G401 (cell line): Measurements from ENCODE around the gene GUCD1. TPM values are rescaled to one million over a fixed set of nuclear protein-coding genes. Genes with fewer than 3 reads are reported as not detected.
"Not testable (repeated sequence)": the region's sequence is repeated elsewhere in the genome, so short reads cannot be mapped to it uniquely, and the experiment has no call there.

Experiments used
- DNase-seq: peaks from one replicate; pipeline ENCODE4 v3.0.0-alpha.2; 2015; ENCODE audit warnings: low spot score
- in situ Hi-C: cut with HindIII; loops from 2 replicates; pipeline ENCODE4 v1.10.0; 2016; ENCODE audit warnings: low sequenced_read_pairs, mixed read lengths
- total RNA-seq: library from RNA; depleted of rRNA; stranded (reverse); fragments of >200 nt; shearing (Covaris generic); gene quantifications from 2 replicates; pipeline ENCODE4 v1.2.3, GENCODE V29; 2014

The GUCD1 gene
- total RNA-seq, 1 experiment from 2014 or later, result 144 TPM

GRCh38 chr22:24571266-24571665, 16.3 kb upstream of the GUCD1 start:
- in situ Hi-C loops, result no loop called here
- no peak for DNase-seq

- in situ Hi-C loops, result no loop called here
- no peak for DNase-seq
These were observed 12.7 kb upstream of the GUCD1 start for GRCh38 chr22:24567668-24568067.

GRCh38 chr22:24566899-24567511, 12.1 kb upstream of the GUCD1 start:
- no peak for DNase-seq
- in situ Hi-C loops, result no loop called here

- in situ Hi-C loops, result no loop called here
- DNase-seq, result no peak
These were observed 10.1 kb upstream of the GUCD1 start for GRCh38 chr22:24565077-24565476.

GRCh38 chr22:24564376-24565058, 9.6 kb upstream of the GUCD1 start:
- no peak for DNase-seq
- in situ Hi-C loops, result no loop called here

GRCh38 chr22:24563246-24563645, 8.3 kb upstream of the GUCD1 start:
- in situ Hi-C loops, result no loop called here
- no peak for DNase-seq

GRCh38 chr22:24559471-24559870, 4.5 kb upstream of the GUCD1 start:
- DNase-seq, result no peak
- in situ Hi-C loops, result no loop called here

- peak; percentile 100 for DNase-seq
- in situ Hi-C loops, result no loop called here
These were observed 464 bp upstream of the GUCD1 start, which contains the start of gene SNRPD3 for GRCh38 chr22:24555165-24556039. Gene SNRPD3, plus strand, starts transcription at chr22:24555999. Its CDS starts 1,676 bp downstream, at chr22:24557675.

- in situ Hi-C loops, result no loop called here
- DNase-seq, result peak; percentile 25
These were observed 1.2 kb downstream of the GUCD1 start for GRCh38 chr22:24553597-24554312.

- not testable (repeated sequence) for DNase-seq
These were observed 2.2 kb downstream of the GUCD1 start for GRCh38 chr22:24552503-24553286.

GRCh38 chr22:24550902-24551435, 4.0 kb downstream of the GUCD1 start:
- in situ Hi-C loops, result no loop called here
- DNase-seq, result no peak

More at GRCh38 chr22:24552503-24553286, 2.2 kb downstream of the GUCD1 start:
- in situ Hi-C loops, result not testable (repeated sequence)

GRCh38 chr22:24550028-24550901, 4.7 kb downstream of the GUCD1 start:
- no peak for DNase-seq
- in situ Hi-C loops, result no loop called here

- in situ Hi-C loops, result no loop called here
- DNase-seq, result no peak
These were observed 6.1 kb downstream of the GUCD1 start for GRCh38 chr22:24548812-24549211.

- no peak for DNase-seq
- in situ Hi-C loops, result no loop called here
These were observed 11.2 kb downstream of the GUCD1 start for GRCh38 chr22:24543679-24544243.

GRCh38 chr22:24543185-24543601, 11.7 kb downstream of the GUCD1 start:
- no peak for DNase-seq
- in situ Hi-C loops, result no loop called here

- in situ Hi-C loops, result no loop called here
- DNase-seq, result no peak
These were observed 12.3 kb downstream of the GUCD1 start for GRCh38 chr22:24542641-24543040.
